ENCODE measurements around the gene ARL5C.

The ARL5C gene

DNA sequence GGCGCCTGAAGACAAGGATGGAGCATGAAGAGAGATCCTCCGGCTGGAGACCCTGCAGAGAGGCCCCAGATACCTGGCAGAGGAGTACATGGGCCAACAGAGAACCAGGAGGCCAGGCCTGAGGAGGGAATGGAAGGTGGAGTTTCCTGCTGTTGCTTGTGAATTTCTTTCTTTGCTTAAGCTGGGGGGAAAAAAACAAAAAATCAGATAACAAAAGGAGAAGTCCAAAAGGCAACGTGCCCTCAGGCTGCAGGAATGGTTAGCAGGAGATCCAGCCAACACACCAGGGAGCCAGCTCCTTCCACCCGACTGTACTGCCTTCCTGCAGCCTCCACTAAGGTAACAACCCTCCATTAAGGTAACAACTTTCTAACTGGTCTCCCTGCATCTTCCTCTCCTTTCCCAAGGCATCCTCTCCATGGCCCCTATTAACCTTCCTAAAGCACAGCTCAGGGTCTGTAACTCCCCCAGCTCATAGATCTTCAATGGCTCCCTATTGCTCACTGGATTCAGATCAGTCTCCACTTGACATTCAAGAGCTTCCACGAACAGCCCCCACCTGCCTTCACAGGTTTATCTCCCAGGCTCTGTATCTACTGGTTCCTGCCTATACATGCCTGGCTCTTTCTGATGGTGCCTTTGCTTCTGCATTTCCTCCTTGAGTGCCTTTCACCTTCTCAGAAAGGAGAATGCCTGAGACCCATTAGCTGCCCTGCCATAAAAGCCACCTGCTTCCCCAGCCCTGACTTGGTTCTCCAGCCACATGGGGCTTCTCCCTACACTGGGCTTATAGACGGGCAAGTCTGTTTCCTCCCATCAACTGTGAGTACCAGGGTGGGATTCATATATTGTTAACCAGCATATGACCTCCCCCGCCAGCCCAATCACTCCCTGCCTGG, 725 bp upstream of the ARL5C start:
- peak; percentile 77 for DNase-seq

DNA sequence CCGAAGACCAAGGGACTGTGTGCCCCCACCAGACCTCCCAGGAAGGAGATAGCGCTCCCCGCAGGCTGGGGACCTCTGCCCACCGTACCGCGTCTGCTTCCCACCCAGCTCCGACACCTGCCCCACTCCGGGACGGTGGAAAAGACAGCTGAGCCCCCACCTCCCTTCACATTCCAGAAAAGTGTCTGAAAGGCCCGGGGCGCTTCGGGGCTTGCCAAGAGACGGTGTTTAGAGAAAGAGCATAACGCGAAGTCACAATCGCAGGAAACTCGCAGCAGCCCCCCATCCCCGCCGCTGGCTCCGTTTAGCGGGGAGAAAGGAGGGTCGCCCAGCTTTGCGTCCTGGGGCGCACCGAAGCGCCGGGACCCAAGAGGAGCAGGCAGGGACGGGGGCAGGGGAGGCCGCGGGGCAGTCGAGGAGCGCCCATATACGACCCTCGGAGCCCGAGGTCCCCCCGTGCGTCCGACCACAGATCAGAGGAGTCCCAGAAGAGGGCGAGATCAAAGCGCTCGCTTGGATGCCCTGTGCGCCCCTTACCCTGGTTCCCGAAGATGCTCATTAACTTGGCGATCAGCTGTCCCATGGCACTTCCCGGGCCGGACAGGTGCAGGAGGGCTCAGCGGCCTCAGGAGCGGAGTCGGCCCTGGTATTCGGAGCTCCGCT, 652 bp downstream of the ARL5C start:
- no peak for DNase-seq

DNA sequence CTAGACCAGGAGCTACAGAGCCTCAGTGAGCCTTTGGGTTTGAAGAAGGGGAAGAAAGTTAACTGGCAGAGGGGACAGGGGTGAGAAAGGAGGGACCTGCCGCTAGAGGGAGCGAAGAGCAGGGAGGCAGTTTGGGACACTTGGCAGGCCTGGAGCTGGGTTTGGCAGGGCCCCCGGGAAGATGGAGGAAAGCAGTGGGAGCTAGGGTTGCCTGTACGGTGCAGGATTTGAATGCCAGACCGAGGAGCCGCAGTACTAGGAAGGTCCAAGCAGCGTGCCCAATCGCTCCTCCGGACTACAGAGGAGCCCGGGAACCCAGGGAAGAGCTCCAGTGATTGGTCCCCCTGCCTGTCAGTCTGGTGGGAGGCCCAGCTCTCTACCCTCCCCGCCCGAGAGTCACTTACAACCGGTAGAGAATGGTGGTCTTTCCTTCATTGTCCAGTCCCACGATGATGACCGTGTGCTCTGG, 1.3 kb downstream of the ARL5C start:
- DNase-seq = no peak

DNA sequence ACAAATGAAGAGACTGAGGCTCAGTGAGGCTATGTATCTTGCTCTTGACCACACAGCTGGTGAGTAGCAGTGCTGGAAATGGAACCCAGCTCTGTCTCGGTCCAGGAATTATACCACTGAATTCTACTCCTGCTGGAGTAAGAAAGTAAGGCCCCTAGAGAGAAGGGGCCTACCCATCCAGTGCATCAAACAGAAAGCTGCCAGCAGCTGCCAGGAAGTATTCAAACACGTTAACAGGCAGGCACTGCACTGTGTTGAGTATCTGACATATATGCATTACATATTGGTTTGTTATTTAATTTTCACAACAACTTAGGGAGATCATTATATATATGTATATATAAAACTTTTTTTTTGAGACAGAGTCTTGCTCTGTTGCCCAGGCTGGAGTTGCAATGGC, 4.0 kb downstream of the ARL5C start:
- no peak for DNase-seq

DNA sequence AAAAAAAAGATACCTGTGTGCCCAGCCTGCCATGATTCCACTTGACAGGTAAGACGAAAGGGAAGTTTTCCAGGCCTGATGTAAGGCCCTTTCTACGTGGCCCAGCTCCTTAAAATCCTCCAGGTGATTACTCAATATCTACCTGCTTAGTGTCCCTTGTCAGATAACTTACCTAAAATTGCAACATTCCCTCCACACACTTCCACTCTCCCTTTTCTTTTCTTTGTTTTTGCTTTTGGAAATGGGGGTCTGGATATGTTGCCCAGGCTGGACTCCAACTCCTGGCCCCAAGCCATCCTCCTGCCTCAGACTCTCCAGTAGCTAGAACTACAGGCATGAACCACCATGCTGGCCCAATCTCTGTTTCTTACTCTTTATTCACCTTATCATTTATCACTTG, 7.3 kb downstream of the ARL5C start:
- no peak for DNase-seq

DNA sequence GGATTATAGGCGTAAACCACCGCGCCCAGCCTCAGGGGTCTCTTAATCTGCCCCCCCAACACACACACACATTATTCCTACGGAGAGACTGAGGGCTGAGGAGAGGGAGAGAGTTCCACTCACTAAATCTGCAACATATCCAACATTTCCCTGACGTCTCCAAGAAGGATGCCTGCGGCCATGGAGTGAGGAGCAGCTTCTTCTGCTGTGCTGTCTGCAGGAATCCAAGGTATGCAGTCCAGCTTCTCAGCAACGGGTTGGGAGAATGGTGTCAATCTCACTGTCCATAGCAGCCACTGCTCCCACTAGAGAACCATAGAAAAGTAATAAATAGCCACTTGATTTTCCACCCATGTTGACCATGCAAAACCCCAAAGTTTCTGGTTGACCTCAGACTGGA, 9.5 kb downstream of the ARL5C start:
- DNase-seq = no peak

DNA sequence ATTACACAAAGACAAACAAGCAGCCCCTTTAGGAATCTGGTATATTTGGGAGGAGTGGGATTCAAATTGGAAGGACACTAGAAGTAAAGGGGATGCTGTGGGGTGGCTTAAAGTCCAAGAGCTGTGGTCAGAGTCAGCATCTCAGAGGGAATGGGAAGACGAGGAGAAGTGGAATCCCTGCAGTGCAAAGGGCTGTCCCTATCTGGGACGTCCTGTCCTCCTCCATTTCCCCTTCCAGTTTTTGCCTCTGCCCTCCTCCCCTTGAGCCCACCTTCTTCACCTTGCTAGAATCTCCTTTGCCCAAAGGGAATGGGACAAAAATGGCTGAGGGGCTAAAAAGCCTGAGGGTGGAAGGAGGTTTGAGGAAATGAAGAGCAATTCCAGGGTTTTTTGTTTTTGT, 10.3 kb downstream of the ARL5C start:
- no peak for DNase-seq

DNA sequence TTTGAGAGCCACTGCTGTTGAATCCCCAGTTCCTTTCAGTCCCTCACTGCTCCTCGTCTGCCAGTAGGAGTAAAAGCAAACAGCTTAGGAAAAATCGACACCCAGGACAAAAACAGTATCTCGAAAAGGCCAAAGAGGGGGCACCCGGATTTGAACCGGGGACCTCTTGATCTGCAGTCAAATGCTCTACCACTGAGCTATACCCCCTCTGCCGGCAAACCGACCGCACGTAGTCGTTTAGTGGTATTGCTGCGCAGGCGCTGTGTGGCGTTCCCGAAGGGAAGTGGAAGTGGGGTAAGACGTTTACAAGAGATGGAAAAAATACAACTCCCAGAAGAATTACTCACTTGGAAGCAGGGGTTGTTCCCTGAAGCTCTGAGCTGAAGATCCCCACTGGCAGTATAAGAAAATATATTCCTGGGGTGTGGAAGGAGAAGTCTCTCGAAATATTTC, 12.3 kb downstream of the ARL5C start:
- peak; percentile 84 for DNase-seq

DNA sequence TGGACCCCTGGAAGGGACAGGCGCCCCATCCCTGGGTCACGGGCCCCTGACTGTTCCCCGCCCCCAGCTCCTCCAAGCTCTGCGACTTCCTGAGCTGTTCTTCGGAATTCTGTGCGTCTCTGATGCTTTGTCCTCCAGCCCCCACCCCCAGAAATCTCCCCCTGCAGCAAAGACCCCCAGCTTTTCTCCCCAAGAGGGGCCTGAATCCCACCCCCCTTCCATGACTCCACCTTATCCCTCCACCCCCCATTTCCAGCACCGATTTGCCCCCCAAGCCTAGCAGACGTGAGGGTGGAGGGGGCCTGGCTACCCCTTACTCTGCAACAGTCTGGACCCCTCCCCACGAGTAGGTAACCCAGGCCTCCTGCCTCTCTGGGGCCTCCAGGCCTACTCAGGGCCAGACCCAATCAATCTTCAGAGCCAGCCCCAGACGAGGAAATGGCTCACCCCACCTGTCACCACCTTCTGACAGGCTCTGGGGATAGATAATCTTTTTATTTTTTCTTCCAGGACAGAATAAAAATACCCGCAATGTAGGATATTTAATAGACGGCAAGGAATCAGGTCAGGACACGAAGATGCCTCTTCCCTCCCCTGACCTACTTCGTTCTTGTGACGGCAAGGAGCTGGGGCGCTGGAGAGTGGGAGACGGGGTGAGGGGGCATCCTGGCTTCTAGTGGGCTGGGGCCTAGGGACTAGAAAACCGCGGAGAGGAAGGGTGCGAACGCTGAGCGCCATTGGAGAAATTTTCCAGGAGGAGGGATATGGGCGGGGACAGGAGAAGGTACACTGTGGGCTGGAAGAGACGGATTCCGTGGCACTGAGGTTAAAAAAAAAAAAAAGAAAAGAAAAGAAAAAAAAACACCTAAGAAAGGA, 13.8 kb downstream of the ARL5C start:
- DNase-seq = peak; percentile 59

DNA sequence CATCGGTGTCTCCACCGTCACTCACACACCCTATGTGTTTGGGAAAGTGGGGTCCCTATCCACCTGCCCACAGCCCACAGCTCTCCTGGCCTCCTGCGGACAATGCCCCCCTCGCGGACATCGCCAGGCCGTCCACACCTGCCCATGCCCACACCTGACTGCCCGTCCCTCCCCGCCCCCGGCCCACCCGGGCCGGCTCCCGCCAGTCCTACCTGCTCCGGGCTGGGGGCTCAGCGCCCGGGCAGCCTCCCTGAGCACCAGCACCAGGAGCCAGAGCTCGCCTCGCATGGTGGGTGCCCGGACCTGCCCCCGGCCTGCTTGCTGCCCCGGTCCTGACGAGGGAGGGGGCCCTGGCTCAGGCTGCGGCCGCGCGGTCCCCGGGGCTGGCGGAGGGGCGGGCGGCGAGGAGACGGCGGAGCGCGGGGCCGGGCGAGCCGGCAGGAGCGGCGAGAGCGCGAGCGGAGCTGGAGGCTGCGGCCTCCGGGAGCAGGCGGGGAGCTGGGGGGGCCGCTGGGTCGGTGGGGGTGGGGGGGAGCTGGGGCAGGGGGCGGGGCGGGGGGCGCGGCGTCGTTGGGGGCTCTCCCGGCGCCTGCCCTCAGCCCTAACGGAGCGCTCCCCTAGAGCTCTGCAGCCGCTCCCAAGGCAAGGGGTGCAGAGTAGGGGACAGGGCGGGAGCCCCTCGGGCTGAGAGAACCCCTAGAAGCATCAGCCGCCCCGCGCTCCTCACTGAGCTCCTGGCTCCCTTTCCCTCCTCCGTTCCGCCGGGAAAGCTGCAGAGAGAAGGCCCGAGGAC, 14.6 kb downstream of the ARL5C start, which contains the start of gene PLXDC1:
Gene PLXDC1, minus strand, starts transcription at position 488 of the 793 bp plus-strand sequence. Its CDS starts 200 bp downstream, at position 288.
- no peak for DNase-seq

DNA sequence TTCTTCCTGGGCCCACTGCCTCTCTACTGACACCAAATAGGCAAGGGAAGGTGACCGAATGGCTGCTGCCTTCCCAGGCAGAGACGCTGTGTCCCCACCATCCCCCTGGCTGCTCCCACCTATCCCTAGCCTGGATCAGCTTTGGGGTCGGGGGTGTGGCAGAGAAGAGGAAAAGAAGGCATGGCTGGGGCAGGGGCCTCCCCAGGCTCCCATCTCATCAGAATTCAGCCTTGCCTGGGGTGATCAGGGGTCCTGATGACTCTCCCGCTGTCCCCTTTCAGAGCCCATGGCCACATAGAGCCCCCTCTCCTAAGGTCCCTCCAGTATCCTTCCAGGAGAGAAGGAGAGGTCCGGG, 15.2 kb downstream of the ARL5C start:
- no peak for DNase-seq

DNA sequence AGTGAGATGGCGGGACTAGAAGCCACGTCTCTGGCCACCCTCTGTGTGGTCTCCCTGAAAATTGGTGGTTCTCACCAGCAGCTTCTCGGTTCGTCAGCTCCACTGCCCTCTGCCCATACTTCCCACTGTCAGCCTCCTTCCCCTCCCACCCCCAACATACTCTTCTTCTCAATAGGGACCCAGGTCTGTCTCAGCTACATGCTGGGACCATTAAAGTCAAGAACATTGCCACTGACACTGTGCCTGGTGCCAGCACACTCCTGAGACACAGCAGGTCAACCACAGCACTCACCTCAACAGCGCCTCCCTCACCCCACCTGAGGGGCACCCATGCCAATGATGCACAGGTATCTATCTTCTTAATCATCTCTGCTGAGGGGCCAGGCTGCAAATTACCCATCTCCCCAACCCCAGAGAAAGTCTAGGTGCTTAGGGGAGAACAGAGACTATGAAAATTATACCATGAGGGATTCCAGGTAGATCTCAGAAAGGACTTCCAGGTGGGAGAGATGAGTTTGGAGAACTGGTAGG, 15.8 kb downstream of the ARL5C start:
- no peak for DNase-seq

DNA sequence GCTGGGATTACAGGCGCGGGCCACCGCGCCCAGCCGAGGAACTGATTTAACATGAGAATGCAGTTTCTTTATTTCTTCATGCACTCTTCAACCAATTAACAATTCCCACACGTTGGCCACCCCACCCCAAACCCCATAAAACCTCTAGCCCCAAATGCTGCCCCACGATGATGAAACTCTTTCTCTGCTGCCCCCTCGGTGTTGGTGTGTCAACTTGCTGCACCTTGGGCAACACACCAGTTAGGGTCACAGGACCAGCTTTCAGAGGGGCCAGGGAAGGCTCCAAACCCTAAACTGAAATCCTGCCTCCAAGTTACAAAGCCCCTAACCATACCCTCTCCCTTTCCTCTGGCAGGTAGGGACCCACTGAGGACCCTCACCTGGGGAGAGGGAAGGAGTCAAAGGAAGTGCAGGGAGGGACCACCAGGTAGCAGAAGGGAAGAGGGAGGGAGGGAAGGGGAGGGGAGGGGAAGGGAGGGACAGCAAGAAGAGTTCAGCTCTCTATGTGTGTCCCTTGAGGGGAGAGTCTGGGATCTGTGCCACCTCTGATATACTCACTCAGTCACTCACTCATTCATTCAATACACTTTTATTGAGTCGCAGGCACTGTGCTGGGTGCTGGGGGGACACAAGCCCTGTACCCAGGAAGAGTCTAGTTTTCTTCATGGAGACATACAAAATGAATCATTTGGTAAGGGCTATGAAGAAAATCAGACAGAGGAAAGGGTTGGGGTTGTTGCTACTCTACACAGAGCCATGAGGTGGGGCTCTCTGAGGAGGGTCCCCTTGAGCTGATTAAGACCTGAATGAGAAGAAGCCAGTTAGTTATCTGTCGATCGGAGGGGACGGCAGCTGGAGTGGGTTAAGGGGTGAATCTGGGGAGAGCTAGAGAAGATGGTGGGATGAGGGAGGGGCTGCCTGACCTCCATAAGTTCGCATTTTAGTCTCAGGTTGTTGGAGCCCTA, 18.5 kb downstream of the ARL5C start:
- DNase-seq = no peak

DNA sequence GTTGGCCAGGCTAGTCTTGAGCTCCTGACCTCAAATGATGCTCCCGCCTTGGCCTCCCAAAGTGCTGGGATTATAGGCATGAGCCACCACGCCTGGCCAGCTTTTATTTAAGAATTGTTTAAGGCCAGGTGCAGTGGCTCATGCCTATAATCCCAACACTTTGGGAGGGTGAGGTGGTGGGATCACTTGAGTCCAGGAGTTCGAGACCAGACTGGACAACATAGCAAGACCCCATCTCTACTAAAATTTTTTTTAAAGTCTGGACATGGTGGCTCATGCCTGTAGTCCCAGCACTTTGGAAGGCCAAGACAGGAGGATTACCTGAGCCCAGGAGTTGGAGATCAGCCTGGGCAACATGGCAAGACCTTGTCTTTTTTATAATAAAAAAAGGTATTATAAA, 19.7 kb downstream of the ARL5C start:
- DNase-seq = no peak

DNA sequence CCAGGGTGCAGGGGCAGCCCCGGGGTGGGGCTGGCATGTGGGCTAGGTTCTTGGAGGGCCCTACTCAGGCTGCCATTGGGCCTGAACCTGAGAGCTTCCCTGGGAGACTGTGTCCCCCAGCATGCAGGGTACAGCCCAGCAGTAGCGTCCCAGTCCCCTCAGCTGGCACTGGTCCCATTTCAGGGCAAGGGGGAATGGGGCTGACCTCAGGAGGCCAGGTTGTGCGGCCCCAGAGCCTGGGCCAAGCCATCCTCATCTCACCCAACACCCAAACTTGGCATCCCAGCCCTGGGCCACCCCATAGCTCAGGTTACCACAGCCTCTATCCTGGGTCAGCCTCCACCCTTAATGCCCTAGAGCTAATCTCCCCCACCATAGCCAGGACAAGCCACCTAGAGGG, 20.8 kb downstream of the ARL5C start:
- DNase-seq = no peak

DNA sequence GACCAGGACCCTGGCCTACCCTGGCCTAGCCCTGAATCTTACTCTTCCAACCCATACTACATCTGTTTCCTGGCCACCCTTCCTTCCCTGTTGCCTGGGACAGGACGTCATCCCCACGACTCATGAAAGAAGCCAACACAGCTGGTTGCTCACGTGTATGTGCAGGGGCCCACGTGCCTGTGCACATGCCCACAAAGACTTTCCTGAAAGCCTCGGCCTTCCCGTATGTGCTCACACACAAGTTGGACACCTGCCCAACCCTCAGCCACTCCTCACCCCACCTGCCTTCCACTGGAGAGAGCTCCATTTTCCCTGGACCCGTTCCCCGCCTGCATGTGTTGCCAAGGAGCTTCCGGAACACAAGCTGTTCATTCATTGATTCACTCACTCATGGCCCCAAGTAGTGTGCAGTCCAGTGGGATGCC, 21.5 kb downstream of the ARL5C start:
- DNase-seq = peak; percentile 92

DNA sequence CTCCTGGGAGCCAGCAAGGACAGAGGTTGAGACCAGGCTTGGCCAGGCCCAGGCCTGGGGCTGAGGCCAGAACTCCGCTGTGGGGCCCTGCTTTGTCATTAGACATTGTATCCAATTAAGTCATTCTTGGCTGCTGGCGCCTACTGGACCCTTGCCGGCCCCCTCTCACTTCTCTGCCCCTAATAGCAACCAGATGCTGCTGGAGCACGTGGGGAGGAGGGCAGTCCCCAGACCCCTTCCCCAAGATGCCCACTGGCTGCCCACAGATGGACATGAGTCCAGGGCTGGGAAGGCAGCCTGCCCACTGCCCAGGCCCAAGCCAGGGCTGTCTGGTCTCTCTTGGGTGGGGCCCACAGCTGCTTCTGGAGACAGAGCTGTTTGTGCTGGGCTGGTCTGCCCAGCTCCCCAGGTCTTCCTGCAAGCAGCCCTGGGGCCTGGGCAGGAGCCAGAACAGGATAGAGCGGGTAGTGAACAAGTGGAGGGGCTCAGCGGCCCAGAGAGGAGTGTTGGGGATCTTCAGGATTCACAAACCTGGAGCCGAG, 22.3 kb downstream of the ARL5C start:
- DNase-seq = no peak

DNA sequence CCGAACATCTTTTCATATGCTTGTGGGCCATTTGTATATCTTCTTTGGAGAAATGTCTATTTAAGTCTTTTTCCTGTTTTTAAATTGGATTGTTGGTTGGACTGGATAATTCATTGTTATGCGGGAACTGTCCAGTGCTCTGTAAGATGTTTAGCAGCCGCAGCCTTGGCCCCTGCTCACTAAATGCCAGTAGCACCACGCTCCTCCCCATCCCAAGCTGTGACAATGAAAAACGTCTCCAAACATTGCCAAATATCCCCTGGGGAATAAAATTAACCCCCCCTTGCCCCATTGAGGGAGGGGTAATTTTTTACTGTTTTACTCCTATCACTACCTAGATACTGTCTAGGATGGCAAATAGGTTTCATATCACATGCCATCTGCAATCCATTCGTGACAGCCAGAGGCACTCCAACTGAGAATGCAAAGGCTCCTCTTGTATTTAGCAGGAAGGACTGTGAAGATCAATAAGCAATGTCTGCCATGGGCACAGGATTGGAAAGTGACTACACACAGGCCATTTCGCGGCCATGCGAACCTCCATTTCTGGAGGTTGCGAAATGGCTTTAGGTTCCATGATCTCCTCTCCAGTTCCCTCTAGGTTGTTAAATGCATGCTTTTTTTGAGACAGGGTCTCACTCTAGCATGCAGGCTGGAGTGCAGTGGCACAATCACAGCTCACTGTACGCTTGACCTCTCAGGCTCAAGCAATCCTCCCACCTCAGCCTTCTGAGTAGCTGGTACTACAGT, 23.9 kb downstream of the ARL5C start:
- no peak for DNase-seq

DNA sequence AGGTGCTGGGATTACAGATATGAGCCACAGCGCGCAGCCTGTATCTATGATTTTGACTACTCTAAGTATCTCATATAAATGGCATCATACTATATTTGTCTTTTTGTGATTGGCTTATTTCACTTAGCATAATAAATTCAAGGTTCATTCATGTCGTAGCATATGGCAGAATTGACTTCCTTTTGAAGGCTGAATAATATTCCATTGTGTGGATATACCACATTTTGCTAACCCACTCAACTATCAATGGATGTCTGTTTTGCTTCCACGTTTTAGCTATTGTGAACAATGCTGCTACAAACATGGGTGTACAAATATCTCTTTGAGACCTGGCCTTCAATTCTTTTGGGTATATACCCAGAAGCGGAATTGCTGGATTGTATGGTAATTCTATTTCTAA, 24.7 kb downstream of the ARL5C start:
- DNase-seq = no peak

DNA sequence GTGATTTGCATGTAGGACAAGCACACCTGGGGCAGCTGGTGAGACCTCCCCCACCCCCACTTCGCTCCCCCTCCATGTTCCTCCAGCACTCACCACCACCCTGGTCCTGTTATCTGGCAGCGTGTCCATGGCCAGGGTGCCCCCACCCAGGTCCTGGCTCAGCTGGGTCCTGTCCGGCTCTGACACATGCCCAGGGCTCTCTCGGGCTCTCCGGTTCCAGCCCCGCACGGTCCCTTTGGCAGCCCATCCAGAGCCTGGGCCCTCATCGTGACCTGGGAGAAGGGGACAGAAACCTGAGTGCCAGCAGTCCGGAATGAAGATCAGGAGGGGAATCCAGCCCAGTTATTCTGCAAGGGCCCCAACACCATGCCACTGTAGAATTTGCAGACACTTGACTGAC, 26.4 kb downstream of the ARL5C start:
- DNase-seq = no peak
